Stimulated activated CD4-positive, alpha-beta T cell treated with anti-CD3 and anti-CD28 coated beads, Interleukin-4, amount 100 ng/mL, for 24 hours (primary cell): ENCODE results near the gene CAPRIN2.

ENCODE experiments used
- DNase-seq: peaks from one replicate; pipeline ENCODE4 v3.0.0-alpha.2; 2020

CAPRIN2 gene

DNA sequence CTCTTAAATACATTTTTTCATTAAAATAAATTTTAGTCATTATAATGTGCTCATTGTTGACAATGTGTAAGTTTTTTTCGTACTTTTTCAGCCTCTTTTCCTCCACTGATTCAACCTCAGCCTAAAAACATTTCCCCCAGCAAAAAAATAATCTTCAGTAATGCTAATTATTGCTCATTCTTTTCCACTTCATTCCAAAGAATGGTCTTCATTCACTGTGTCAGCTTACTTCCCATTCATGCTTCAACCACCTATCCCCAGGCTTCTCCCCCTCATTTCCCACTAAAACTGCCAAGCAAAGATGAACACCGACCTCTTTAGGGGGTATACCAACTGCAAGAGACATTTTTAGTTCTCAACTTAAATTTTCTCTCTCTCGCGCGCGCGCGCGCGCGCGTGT lies 56.4 kb downstream of the CAPRIN2 start:
- DNase-seq, result no peak

DNA sequence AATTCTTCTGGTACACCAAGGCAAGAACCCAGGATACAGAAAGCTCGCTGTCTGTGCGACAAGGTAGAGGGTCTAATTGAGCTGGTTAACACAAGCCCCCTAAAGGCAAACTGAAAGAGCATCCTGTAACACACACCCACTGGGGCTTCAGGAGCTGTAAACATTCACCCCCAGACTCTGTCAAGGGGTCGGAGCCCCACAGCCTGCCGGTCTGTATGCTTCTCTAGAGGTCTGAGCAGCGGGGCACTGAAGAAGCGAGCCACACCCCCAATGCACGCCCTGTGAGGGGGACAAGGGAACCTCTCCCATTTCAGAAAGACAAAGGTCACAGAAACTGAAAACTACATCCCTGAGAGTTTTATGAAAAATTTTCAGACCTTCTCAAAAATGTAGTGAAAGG lies 57.8 kb downstream of the CAPRIN2 start:
- no peak for DNase-seq

DNA sequence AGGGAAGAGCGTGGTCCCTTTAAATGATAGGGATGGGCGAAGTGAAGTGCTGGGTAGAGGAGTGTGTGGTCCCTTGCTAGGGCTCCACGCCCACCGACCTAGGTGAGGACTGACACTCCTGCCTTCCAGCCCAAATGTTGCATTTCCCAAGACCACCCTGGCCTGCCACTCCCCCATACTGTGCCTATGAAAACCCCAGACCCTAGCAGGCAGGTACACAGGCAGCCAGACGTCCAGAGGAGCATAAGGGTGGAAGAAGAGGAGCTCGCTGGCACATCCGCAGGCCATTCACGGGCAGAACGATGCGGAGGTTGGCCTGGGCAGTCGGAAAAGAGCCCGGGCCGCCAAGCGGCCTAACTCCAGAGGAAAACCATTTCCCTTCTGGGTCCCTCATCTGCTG lies 58.3 kb downstream of the CAPRIN2 start:
- no peak for DNase-seq

DNA sequence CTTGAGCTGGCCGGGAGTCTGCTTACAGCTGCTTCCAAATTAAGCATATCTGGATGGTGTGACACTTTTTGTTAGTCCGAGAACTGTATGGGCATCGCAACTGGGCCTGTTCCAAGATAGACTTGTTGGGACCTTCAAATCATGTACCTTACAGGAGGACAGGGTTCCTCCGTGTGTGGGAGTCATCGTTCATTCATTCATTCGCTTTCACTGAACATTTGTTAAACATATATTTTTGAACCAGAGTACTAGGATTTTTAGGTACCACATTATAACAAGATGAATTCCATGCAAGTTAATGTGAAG lies 58.7 kb downstream of the CAPRIN2 start:
- DNase-seq, result no peak

DNA sequence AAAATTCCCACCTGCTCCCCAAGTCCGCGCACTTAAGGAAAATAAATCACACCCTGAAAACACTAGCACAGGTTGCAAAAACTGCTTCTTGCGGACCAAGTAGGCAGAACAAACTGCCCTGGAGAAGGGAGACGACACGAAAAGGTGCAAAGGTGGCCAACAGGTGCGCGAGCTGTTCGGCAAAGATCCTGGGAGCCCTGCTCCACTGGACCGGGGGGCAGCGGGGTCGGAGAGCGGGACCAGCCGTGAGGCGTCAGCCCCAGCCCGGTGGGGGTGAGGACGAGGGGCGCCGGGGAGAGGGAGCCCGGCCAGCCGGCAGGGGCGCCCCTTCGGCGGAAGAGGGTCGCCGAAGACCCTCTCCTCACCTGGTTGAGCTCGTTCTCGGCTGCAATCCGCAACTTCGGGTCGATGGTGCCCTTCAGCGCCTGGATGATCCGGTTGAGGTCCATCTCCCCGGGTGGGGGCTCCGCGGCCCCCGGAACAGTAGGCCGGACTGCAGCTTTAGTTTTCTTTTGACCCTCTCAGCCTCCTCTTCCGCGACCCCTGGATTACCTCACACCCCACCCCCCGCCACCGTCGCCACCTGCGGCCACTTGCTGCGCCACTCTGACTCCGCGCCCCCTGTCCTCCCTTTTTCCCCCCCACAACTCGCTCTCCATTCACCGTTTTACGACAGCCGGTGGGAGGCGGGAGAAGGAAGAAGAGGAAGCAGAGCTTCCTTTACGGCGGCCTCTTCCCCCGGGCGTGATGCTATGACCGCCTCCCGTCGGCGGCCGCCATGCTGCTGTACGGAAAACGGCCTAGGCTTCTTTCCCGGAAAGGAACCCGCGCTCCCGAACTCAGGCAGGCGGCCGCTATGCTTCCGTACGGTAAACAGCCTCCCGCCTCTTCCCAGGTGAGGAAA lies 59.3 kb downstream of the CAPRIN2 start, which contains the start of gene IPO8:
Gene IPO8 (minus strand): TSS at position 671 of the 904 bp plus-strand sequence. CDS start 222 bp downstream, at position 449.
- peak; percentile 87 for DNase-seq

DNA sequence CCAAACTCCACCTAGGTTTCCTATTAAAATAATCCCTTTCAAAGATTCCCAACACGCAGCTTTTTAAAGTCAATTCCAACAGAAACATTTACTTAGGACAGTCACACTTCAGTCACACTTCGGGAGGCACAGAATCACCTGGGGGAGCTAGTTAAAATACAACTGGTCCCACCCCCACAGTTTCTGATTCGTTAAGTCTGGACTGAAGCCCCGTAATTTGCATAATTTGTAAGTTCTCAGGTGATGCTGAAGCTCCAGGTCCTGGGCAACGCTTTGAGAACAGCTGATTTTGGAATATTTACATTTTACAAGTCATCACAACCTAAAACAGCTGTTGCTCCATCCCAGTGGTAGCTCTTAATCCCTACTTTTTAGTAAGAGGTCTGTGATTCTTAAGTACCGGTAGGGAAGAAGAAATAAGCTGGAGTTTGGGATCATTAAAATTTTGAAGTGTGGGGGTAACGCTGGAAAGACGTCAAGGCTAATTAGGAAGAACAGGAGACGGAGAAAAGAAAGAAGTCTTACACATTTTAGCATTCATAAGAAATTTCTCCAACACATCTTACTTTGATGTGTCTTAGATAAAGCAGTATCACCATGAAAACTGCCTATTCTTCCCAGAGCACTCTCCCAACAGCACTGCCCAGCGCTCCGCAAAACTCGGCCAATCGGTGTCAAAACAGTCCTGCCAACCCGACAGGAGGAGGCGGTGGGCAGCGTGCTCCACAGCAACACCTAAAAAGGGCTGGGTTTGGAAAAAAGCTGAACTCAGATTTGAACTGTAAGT lies 60.1 kb downstream of the CAPRIN2 start:
- peak; percentile 14 for DNase-seq

DNA sequence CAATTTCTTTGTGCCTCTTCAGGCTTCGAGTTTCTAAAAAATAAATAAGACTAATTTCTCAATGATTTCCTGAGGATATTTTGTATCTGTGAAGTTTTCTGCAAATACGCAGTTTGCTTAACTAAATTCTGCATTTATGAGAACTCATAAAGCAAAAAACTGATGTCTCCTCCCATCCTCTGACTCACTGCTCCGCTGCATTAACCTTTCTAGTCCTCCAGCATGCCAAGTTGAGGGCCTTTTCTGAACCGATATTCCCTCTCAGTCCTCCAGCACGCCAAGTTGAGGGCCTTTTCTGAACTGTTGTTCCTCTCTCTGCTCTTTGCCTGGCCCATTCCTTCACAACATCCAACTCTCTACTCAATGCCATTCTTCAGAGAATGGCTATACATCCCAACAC lies 62.3 kb downstream of the CAPRIN2 start:
- no peak for DNase-seq

DNA sequence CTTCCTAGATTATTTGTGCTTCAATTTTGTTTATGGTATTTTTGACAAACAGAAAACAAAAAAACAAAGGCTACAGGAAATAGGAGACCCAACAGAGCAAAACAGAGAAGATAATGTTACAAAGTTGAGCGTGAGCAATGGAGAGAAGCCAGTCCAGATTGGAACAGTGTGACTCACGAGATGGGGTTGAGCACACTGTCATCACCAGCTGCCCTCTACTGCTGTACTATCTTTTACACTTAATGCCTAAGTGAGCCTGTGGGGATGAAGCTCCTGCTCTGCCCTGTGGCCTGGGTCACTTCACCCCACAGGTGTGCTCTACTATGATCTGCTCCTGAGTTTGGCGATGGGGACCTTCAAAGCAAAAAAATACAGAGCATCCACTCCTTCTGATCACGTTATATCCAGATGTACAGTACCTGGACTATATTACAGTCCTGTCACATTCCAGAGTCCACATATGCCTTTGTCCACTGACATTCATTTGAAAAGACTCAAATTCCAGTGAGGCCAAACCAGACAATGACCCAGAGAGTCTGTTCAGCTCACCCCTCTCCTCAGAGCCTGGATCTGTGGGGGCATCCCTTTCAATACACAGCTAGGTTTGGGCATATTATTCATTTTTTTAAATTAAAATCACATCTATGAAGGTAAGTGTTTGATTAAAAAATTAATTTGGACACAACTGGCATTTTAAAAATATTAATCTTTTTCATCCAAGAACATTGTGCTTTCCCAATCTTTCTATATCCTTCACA lies 63.5 kb downstream of the CAPRIN2 start:
- DNase-seq, result no peak

DNA sequence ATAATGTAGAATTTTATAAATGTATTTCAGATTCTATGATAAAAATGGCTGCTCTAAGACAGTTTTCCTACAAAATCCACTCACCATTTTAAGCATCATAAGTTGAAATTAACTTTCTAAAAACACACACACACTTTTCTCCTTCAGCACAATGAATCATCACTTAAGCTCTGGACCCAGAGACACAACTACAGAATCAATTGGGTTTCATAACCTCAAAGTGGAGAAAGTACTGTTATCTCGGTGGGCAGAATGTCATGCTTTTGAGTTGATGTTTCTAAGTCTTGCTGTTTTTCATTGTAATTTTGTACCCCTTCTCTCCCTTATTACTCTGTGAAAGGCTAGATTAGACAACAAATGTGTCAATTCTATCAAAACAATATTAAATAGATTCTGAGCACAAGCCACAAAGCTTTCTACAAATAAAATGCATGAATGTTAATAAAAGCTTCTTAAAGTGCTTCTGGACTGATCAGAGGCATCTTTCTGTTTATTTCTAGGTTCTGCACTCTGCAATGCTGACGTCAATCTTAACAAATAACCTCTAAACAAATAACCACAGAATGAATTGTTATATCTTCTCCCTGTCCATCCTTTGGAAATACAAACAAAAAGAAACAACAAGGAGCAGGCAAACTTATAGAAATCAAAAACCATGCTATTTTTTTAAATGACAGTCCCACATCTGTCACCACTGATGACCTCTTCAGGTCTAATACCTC lies 67.3 kb downstream of the CAPRIN2 start:
- DNase-seq, result no peak

DNA sequence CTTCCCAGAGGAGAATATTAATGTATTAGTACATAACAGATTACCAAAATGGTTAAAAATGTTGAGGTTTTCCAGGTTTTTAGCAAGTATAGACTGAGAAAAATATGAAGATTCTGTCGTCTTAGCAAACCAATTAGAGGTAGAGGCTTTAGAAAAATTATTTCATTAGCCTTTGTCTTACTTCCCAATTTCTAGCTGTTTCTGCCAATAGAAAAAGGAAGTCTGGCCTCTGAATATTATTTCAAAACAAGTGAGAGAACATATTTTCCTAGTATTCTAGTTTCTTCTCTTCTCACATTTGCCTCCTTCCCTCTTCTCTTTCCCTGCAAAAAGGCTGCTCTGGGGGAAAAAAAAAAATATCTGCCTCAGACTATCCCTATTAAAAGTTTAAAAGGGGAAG lies 75.5 kb downstream of the CAPRIN2 start:
- DNase-seq, result no peak

DNA sequence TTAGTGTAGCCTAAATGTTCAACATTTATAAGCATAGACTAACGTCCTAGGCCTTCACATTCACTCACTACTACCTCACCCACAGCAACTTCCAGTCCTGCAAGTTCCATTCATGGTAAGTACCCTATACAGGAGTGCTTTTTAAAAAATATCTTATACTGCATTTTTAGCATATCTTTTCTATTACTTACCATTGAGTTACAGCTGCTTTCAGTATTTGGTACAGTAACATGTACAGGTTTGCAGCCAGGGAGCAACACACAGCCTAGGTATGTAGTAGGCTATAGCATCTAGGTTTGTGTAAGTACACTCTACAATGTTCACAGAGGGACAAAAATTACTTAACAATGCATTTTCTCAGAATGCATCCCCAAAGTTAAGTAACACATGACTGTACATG lies 76.5 kb downstream of the CAPRIN2 start:
- no peak for DNase-seq

DNA sequence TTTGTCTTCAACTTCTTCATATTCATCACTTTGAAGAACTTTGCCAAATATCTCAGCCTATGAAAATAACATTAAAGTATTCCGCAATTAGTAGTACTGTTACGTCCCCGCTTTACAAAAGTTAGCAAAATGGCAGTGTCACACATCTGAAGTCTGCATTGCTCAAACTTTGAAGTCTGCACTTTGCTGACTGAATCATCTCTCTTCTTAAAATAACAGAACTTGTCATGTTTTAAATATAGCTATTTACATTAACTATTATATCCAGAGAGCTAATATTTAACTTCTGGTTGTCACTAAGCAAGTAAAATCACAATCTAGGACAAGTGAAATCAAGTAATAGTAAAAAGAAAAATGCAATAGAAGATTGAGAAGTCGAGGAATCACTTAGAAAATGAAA lies 93.5 kb downstream of the CAPRIN2 start:
- no peak for DNase-seq
